ENCODE measurements around the gene SHB. TPM values are rescaled to one million over a fixed set of nuclear protein-coding genes. Genes with fewer than 3 reads are reported as not detected.
A peak's percentile ranks its signal among the peaks of the same experiment; 100 is the strongest.

Gene SHB
- total RNA-seq, 4 donors from 2014 or later, result 12.3 to 22.9 (median 16.3) TPM

DNA sequence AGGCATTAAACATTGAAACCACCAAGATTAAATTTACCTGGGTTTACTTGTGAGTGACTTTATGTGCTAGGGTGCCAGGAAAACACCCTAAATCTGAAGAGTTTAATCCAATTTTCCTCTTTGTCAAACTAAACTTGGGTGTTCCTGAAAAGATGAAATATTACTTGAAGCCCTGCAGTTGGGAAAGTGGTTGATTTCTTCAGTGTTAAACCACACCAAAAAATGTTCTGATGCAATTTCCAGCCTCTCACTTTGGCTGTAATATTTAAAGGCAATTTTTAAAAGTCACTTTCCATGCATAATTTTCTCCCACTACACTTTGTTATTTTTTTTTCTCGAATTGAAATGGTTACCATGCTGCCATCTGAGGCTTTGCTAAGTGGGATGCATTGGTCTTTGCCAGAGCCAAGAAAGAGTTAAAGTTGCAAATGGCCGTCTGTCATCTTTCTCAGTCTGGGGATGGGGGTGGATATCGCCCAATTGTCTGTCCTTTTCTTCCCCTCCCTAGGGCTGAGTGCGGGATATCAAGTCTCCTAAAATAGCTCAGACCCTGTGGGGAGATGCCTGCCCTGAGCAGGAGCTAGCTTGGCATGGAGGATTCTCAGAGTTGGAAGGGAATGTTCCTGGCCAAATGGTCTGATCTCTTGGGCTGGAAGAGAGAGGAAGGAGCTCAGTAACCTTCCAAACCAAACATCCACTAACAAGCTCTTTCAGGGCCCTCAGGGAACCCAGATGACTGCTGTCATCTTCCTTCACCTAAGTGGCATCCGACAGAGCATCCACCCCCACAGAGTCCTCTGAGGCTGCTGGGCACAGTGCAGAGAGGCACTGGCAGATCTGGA, 13.6 kb upstream of the SHB start:
- TF ChIP-seq POLR2A (IDR thresholded peaks at IDR 0.05) (no peak), POLR2AphosphoS5 (IDR thresholded peaks at IDR 0.05) (no peak), EP300 (IDR thresholded peaks at IDR 0.05) (no peak)
- TF ChIP-seq, protein P1, sequence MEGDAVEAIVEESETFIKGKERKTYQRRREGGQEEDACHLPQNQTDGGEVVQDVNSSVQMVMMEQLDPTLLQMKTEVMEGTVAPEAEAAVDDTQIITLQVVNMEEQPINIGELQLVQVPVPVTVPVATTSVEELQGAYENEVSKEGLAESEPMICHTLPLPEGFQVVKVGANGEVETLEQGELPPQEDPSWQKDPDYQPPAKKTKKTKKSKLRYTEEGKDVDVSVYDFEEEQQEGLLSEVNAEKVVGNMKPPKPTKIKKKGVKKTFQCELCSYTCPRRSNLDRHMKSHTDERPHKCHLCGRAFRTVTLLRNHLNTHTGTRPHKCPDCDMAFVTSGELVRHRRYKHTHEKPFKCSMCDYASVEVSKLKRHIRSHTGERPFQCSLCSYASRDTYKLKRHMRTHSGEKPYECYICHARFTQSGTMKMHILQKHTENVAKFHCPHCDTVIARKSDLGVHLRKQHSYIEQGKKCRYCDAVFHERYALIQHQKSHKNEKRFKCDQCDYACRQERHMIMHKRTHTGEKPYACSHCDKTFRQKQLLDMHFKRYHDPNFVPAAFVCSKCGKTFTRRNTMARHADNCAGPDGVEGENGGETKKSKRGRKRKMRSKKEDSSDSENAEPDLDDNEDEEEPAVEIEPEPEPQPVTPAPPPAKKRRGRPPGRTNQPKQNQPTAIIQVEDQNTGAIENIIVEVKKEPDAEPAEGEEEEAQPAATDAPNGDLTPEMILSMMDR (IDR thresholded peaks at IDR 0.05), result no peak
- WGBS, result 40% methylated on average over 5 of the region's 5 CpGs
- Histone ChIP-seq H3K4me1 (peaks cover 5% of the 10 kb centered on the region), H3K9me3 (no peaks in the 10 kb centered on the region), H3K36me3 (no peaks in the 10 kb centered on the region), H3K4me3 (no peak overlapping the region), H3K27ac (no peak overlapping the region), H3K27me3 (no peaks in the 10 kb centered on the region)
- DNase-seq (ENCODE audit: low spot score in 2 of 2), result peak in 1 of 2 donors; percentile 16

DNA sequence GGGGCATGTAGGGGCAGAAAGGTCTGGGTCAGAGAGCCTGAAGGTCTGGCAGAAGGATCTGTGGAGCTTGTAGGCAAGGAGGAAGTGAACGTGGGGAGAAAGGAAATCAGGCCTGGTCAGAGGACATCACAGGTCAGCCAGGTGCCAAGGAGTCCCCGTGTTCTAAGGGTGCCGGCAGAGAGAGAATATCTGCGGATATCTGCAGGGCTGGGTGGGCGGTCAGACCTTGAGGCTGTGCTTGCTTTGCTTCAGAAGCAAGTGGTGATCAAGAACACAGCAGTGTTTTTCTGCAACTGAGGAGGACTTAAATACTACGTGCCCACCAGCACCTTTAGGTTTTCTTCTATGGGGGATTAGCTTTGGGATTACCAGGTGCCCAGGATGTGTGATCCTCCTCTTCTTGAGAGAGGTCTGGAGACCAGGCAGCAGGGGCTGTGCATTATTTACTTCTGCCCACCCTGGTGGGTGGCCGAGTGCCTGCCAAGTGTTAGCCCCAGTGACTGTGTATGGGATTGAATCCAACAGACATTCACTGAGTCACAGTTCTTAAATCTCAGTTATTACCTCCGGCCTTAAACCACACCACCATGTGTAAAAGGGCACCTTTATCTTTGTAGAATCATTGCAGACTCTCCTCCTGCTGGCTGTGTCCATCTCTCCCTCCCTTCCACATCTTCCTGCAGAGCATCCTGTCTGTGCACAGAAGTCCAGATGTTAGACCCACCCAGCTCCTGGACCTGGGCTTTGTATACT, 12.5 kb upstream of the SHB start:
- TF ChIP-seq POLR2AphosphoS5 (IDR thresholded peaks at IDR 0.05) (no peak), POLR2A (IDR thresholded peaks at IDR 0.05) (no peak), EP300 (IDR thresholded peaks at IDR 0.05) (no peak)
- TF ChIP-seq, protein P1 (IDR thresholded peaks at IDR 0.05), result no peak
- no peak overlapping the region for H3K4me3 ChIP-seq
- peaks cover 5% of the 10 kb centered on the region for H3K4me1 ChIP-seq
- peak in 1 of 2 donors; percentile 60 for DNase-seq (ENCODE audit: low spot score in 2 of 2)
- H3K9me3 ChIP-seq, result no peaks in the 10 kb centered on the region
- no peaks in the 10 kb centered on the region for H3K36me3 ChIP-seq
- H3K27ac ChIP-seq, result no peak overlapping the region
- H3K27me3 ChIP-seq, result no peaks in the 10 kb centered on the region
- 91% methylated on average over 8 of the region's 8 CpGs for WGBS

DNA sequence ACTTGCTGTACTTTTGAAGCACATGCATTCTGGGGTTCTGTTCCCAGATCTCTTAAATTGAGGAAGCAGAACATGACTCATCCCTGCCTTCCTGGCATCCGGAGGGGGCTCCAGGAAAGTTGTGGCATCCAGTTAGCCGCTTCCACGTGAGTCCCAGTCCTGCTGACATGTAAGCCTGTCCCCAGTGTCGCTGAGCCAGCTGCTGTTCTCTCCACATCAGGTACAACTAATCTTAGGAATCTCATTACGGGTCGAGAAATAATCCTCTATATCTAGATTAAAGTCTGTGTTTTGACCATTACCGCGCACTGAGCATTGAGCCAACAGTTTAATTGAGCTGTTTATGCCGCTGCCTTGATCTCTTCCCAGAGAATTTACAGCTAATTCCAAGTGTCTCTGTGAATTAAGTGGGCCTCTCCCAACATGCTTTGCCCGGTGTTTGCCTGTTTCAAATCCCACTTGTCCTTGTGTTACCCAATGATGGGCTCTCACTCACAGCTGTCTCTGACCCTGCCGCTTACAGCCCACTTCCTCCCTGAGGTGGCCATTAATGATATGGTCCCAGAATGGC, 10.5 kb upstream of the SHB start:
- 40% methylated on average over 11 of the region's 11 CpGs for WGBS
- peaks cover 5% of the 10 kb centered on the region for H3K4me1 ChIP-seq
- no peak overlapping the region for H3K27ac ChIP-seq
- no peak for TF ChIP-seq EP300 (IDR thresholded peaks at IDR 0.05)
- TF ChIP-seq POLR2AphosphoS5 (IDR thresholded peaks at IDR 0.05), result no peak
- TF ChIP-seq POLR2A (IDR thresholded peaks at IDR 0.05), result no peak
- H3K4me3 ChIP-seq, result no peak overlapping the region
- peak; percentile 79 to 82 for DNase-seq (ENCODE audit: low spot score in 2 of 2)
- H3K9me3 ChIP-seq, result no peaks in the 10 kb centered on the region
- no peaks in the 10 kb centered on the region for H3K36me3 ChIP-seq
- no peaks in the 10 kb centered on the region for H3K27me3 ChIP-seq

DNA sequence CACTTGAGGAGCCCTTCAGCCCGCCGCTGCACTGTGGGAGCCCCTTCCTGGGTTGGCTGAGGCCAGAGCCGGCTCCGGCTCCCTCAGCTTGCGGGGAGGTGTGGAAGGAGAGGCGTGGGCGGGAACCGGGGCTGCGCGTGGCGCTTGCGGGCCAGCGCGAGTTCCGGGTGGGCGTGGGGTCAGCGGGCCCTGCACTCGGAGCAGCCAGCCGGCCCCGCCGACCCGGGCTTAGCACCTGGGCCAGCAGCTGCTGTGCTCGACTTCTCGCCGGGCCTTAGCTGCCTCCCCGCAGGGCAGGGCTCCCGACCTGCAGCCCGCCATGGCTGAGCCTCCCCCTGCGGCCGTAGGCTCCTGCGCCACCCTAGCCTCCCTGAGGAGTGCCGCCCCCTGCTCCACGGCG, 6.2 kb upstream of the SHB start:
- H3K27me3 ChIP-seq, result no peaks in the 10 kb centered on the region
- TF ChIP-seq POLR2AphosphoS5 (IDR thresholded peaks at IDR 0.05), result no peak
- TF ChIP-seq POLR2A (IDR thresholded peaks at IDR 0.05), result no peak
- no peak for TF ChIP-seq EP300 (IDR thresholded peaks at IDR 0.05)
- TF ChIP-seq, protein P1 (IDR thresholded peaks at IDR 0.05), result no peak
- 95% methylated on average over 21 of the region's 34 CpGs for WGBS
- H3K9me3 ChIP-seq, result no peaks in the 10 kb centered on the region
- no peak overlapping the region for H3K4me3 ChIP-seq
- H3K4me1 ChIP-seq, result peaks cover 7% of the 10 kb centered on the region
- no peak overlapping the region for H3K27ac ChIP-seq
- H3K36me3 ChIP-seq, result no peaks in the 10 kb centered on the region
- peak in 1 of 2 donors; percentile 56 for DNase-seq (ENCODE audit: low spot score in 2 of 2)

DNA sequence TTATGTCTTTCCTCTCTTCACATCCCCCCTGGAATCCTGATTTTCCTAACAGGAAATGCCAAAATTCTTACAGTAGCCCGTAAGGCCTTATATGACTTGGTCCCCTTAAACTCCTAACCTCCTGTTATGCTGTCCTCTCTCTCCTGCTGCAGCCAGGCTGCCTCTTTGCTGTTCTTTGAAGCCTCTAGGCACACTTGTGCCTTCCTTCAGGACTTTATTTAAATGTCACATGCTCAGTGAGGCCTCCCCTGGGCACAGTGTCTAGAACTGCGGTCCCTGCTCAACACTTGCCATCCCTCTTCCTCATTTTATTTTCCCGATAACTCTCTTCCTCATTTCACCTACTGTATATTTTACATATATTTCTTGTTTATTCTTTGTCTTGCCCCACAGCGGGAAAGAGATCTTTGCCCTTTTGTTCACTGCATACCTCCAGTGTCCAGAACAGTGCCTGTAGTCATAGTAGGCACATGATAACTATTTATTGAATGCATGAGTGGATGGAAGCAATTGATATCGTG, 5.5 kb upstream of the SHB start:
- WGBS, result 87% methylated on average over 5 of the region's 5 CpGs
- Histone ChIP-seq H3K9me3 (no peaks in the 10 kb centered on the region), H3K27me3 (no peaks in the 10 kb centered on the region), H3K4me3 (no peak overlapping the region), H3K27ac (no peak overlapping the region), H3K4me1 (peaks cover 10% of the 10 kb centered on the region), H3K36me3 (no peaks in the 10 kb centered on the region)
- TF ChIP-seq POLR2A (IDR thresholded peaks at IDR 0.05) (no peak), POLR2AphosphoS5 (IDR thresholded peaks at IDR 0.05) (no peak), EP300 (IDR thresholded peaks at IDR 0.05) (no peak)
- TF ChIP-seq, protein P1 (IDR thresholded peaks at IDR 0.05), result no peak
- peak in 1 of 2 donors; percentile 47 for DNase-seq (ENCODE audit: low spot score in 2 of 2)
